HEK293 (cell line): ENCODE data around the gene LTBP1.

Experiments used
- GLI2 ChIP-seq: fragments of 450-650 bp; formaldehyde crosslinking; IDR thresholded peaks from 2 replicates; pipeline ENCODE4; 2017; ENCODE audit warnings: missing biosample characterization, missing genetic modification characterization, low read depth, borderline replicate concordance
- OVOL3 ChIP-seq: fragments of 450-650 bp; formaldehyde crosslinking; IDR thresholded peaks from 2 replicates; pipeline ENCODE4 v1.5.1; 2016; ENCODE audit warnings: missing biosample characterization, missing genetic modification characterization
- REST ChIP-seq: fragments of 450-650 bp; formaldehyde crosslinking; IDR thresholded peaks from 2 replicates; pipeline ENCODE4 v1.5.1; 2016; ENCODE audit warnings: missing biosample characterization, missing genetic modification characterization
- SP2 ChIP-seq: fragments of 450-650 bp; formaldehyde crosslinking; IDR thresholded peaks from 2 replicates; pipeline ENCODE4 v1.5.1; 2016; ENCODE audit warnings: missing biosample characterization, missing genetic modification characterization
- ZBTB20 ChIP-seq: fragments of 450-650 bp; formaldehyde crosslinking; IDR thresholded peaks from 2 replicates; pipeline ENCODE4 v1.5.1; 2016; ENCODE audit warnings: missing biosample characterization, missing genetic modification characterization
- ZBTB49 ChIP-seq: fragments of 450-650 bp; formaldehyde crosslinking; IDR thresholded peaks from 2 replicates; pipeline ENCODE4 v1.5.1; 2016; ENCODE audit warnings: missing biosample characterization, missing genetic modification characterization, low read depth
- ZNF19 ChIP-seq: fragments of 450-650 bp; formaldehyde crosslinking; IDR thresholded peaks from 2 replicates; pipeline ENCODE4; 2016; ENCODE audit warnings: missing biosample characterization, missing genetic modification characterization, low read depth
- ZNF274 ChIP-seq, 2 experiments: fragments of 200-500 bp in 1 of 2; fragments of 450-650 bp in 1 of 2; sonication (Bioruptor generic) in 1 of 2; formaldehyde crosslinking in 1 of 2; IDR thresholded peaks; 2 replicates each; pipeline versions ENCODE4 v1.5.1 to v1.6.1; 2014 to 2016; ENCODE audit warnings: borderline replicate concordance in 1 of 2, inconsistent platforms in 1 of 2, low read length in 1 of 2, missing biosample characterization in 1 of 2, missing genetic modification characterization in 1 of 2
- TF ChIP-seq, protein P1 (sequence below): fragments of 450-650 bp; formaldehyde crosslinking; IDR thresholded peaks from 2 replicates; pipeline ENCODE4 v1.5.1; 2016; ENCODE audit warnings: missing biosample characterization, missing genetic modification characterization
- TF ChIP-seq, protein P2 (sequence below): fragments of 450-650 bp; formaldehyde crosslinking; IDR thresholded peaks from 2 replicates; pipeline ENCODE4 v1.5.1; 2016; ENCODE audit warnings: missing biosample characterization, missing genetic modification characterization
- TF ChIP-seq, protein P3 (sequence below): fragments of 450-650 bp; formaldehyde crosslinking; conservative IDR thresholded peaks from 2 replicates; pipeline ENCODE4 v1.5.1; 2016; ENCODE audit warnings: low read depth, missing biosample characterization, missing genetic modification characterization

GRCh38 chr2:33126552-33126951 is 179.8 kb downstream of the LTBP1 start:
- TF ChIP-seq, protein P1, sequence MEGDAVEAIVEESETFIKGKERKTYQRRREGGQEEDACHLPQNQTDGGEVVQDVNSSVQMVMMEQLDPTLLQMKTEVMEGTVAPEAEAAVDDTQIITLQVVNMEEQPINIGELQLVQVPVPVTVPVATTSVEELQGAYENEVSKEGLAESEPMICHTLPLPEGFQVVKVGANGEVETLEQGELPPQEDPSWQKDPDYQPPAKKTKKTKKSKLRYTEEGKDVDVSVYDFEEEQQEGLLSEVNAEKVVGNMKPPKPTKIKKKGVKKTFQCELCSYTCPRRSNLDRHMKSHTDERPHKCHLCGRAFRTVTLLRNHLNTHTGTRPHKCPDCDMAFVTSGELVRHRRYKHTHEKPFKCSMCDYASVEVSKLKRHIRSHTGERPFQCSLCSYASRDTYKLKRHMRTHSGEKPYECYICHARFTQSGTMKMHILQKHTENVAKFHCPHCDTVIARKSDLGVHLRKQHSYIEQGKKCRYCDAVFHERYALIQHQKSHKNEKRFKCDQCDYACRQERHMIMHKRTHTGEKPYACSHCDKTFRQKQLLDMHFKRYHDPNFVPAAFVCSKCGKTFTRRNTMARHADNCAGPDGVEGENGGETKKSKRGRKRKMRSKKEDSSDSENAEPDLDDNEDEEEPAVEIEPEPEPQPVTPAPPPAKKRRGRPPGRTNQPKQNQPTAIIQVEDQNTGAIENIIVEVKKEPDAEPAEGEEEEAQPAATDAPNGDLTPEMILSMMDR (tag by site-specific recombination) = no peak
- TF ChIP-seq ZBTB20 (no peak), REST (no peak), OVOL3 (tag by site-specific recombination) (no peak), ZNF19 (tag by site-specific recombination) (no peak), ZBTB49 (tag by site-specific recombination) (no peak), GLI2 (tag by site-specific recombination) (no peak), ZNF274 (IDR thresholded peaks at IDR 0.05; ENCODE audit: low read length) (no peak), ZNF274 (tag by site-specific recombination; IDR thresholded peaks at IDR 0.05; ENCODE audit: borderline replicate concordance) (no peak), SP2 (tag by site-specific recombination) (no peak)
- TF ChIP-seq, protein P2, sequence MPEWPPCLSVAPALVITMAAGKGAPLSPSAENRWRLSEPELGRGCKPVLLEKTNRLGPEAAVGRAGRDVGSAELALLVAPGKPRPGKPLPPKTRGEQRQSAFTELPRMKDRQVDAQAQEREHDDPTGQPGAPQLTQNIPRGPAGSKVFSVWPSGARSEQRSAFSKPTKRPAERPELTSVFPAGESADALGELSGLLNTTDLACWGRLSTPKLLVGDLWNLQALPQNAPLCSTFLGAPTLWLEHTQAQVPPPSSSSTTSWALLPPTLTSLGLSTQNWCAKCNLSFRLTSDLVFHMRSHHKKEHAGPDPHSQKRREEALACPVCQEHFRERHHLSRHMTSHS (tag by site-specific recombination) = no peak
- TF ChIP-seq, protein P3, sequence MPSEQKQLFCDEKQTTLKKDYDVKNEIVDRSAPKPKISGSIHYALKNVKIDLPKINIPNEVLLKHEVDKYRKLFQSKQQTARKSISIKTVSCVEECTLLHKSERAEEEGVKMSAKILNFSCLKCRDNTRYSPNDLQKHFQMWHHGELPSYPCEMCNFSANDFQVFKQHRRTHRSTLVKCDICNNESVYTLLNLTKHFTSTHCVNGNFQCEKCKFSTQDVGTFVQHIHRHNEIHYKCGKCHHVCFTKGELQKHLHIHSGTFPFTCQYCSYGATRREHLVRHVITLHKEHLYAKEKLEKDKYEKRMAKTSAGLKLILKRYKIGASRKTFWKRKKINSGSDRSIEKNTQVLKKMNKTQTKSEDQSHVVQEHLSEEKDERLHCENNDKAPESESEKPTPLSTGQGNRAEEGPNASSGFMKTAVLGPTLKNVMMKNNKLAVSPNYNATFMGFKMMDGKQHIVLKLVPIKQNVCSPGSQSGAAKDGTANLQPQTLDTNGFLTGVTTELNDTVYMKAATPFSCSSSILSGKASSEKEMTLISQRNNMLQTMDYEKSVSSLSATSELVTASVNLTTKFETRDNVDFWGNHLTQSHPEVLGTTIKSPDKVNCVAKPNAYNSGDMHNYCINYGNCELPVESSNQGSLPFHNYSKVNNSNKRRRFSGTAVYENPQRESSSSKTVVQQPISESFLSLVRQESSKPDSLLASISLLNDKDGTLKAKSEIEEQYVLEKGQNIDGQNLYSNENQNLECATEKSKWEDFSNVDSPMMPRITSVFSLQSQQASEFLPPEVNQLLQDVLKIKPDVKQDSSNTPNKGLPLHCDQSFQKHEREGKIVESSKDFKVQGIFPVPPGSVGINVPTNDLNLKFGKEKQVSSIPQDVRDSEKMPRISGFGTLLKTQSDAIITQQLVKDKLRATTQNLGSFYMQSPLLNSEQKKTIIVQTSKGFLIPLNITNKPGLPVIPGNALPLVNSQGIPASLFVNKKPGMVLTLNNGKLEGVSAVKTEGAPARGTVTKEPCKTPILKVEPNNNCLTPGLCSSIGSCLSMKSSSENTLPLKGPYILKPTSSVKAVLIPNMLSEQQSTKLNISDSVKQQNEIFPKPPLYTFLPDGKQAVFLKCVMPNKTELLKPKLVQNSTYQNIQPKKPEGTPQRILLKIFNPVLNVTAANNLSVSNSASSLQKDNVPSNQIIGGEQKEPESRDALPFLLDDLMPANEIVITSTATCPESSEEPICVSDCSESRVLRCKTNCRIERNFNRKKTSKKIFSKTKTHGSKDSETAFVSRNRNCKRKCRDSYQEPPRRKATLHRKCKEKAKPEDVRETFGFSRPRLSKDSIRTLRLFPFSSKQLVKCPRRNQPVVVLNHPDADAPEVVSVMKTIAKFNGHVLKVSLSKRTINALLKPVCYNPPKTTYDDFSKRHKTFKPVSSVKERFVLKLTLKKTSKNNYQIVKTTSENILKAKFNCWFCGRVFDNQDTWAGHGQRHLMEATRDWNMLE = no peak
